Endodermal cell (in vitro differentiated cells): ENCODE data around the gene ABITRAM. TPM values are rescaled to one million over a fixed set of nuclear protein-coding genes. Genes with fewer than 3 reads are reported as not detected.

Experiments
- DNase-seq: peaks from one replicate; pipeline ENCODE4 v3.0.0-alpha.2; 2017
- H3K27ac ChIP-seq: 2 replicates; pipeline ENCODE4 v1.5.1; 2013; ENCODE audit warnings: mild to moderate bottlenecking, low read depth, low read length, moderate library complexity
- H3K27me3 ChIP-seq: 2 replicates; pipeline ENCODE4 v1.6.1; 2013; ENCODE audit warnings: mild to moderate bottlenecking, low read length, moderate library complexity; ENCODE audit not compliant: insufficient read depth, control insufficient read depth, poor library complexity, severe bottlenecking
- H3K36me3 ChIP-seq: 2 replicates; pipeline ENCODE4 v1.7.0; 2013; ENCODE audit warnings: mild to moderate bottlenecking, low read length, moderate library complexity; ENCODE audit not compliant: control insufficient read depth, insufficient read depth
- H3K4me1 ChIP-seq: one replicate; pipeline ENCODE4 v1.7.0; 2013; ENCODE audit warnings: low read length; ENCODE audit not compliant: control insufficient read depth, insufficient read depth
- H3K4me3 ChIP-seq: 2 replicates; pipeline ENCODE4 v1.5.1; 2013; ENCODE audit warnings: mild to moderate bottlenecking, low read length, moderate library complexity
- H3K9ac ChIP-seq: 2 replicates; pipeline ENCODE4 v1.6.1; 2013; ENCODE audit warnings: mild to moderate bottlenecking, low read length, moderate library complexity; ENCODE audit not compliant: poor library complexity, severe bottlenecking; ENCODE audit errors: extremely low read depth
- H3K9me3 ChIP-seq: 2 replicates; pipeline ENCODE4 v1.6.1; 2013; ENCODE audit warnings: mild to moderate bottlenecking, low read length, moderate library complexity; ENCODE audit not compliant: control insufficient read depth
- H3K27ac Mint-ChIP-seq: 2 replicates; pipeline ENCODE4 v1.8.0; 2020; ENCODE audit warnings: mixed read lengths
- H3K27me3 Mint-ChIP-seq: 2 replicates; pipeline ENCODE4 v1.8.0; 2021; ENCODE audit warnings: mild to moderate bottlenecking, mixed read lengths; ENCODE audit not compliant: insufficient read depth
- H3K36me3 Mint-ChIP-seq: 2 replicates; pipeline ENCODE4 v1.8.0; 2020; ENCODE audit warnings: low read depth, mixed read lengths
- H3K4me1 Mint-ChIP-seq: 2 replicates; pipeline ENCODE4 v1.8.0; 2020; ENCODE audit warnings: mixed read lengths
- H3K4me3 Mint-ChIP-seq: 2 replicates; pipeline ENCODE4 v1.8.0; 2020; ENCODE audit warnings: mild to moderate bottlenecking, moderate library complexity, mixed read lengths
- H3K9me3 Mint-ChIP-seq: 2 replicates; pipeline ENCODE4 v1.8.0; 2020; ENCODE audit warnings: mild to moderate bottlenecking, mixed read lengths
- CTCF ChIP-seq: fragments of 200-600 bp; sonication (generic); conservative IDR thresholded peaks from 2 replicates; pipeline ENCODE4 v1.5.0; 2021; ENCODE audit warnings: antibody characterized with exemption, mild to moderate bottlenecking
- WGBS, 2 experiments: methylation state at CpG; one replicate each; pipeline versions ENCODE4 v1.1.5 to v1.1.7; 2013; ENCODE audit warnings: missing lambda C conversion rate in 2 of 2, mixed read lengths in 1 of 2; ENCODE audit not compliant: insufficient coverage in 1 of 2, insufficient read length in 1 of 2; 5-methylcytosine and 5-hydroxymethylcytosine counted together
- long read RNA-seq, 4 experiments: library from polyadenylated mRNA in 2 of 4; library from RNA in 1 of 4; library from capped mRNA in 1 of 4; stranded (forward) in 3 of 4; unstranded in 1 of 4; transcript quantifications; one replicate each; pipeline ENCODE4 v2.0.0, GENCODE V29; 2020 to 2021; ENCODE audit warnings: inconsistent platforms in 1 of 4
- polyA plus RNA-seq, 2 experiments: library from polyadenylated mRNA; stranded (reverse); fragments of 50-300 nt; gene quantifications; one replicate each; pipeline ENCODE4 v1.2.3, GENCODE V29; 2013
- total RNA-seq, 2 donors: library from RNA; stranded (reverse); fragmentation: NEBNext Ultra II Directional in 1 of 2; extraction: Animal tissue kit (Norgen Biotek cat#: 25700) in 1 of 2; gene quantifications; 2 replicates in 1 of 2; 3 replicates in 1 of 2; pipeline ENCODE4 v1.2.1, GENCODE V29; 2021

Gene ABITRAM
- total RNA-seq, result 10 to 100 TPM; 11.4 to 15.4 TPM
- 21.8 TPM for polyA plus RNA-seq (2013, experiment 1 of 2)
- 18.8 TPM for polyA plus RNA-seq (2013, experiment 2 of 2)
- long read RNA-seq, experiment 1, transcript FAM206A-201 (6 exons, 2,134 nt), result major isoform, 5 of 8 reads
- long read RNA-seq, experiment 1, partial matches to known transcripts, result 0 of 8 reads
- long read RNA-seq, experiment 1, other reads (novel, unspliced or antisense), result 3 of 8 reads
- long read RNA-seq, experiment 2, transcript FAM206A-201 (6 exons, 2,134 nt), result major isoform, 55 of 68 reads
- long read RNA-seq, experiment 2, partial matches to known transcripts, result 2 of 68 reads
- long read RNA-seq, experiment 2, other reads (novel, unspliced or antisense), result 11 of 68 reads
- long read RNA-seq, experiment 3, transcript FAM206A-201 (6 exons, 2,134 nt), result major isoform, 31 of 40 reads
- long read RNA-seq, experiment 3, partial matches to known transcripts, result 1 of 40 reads
- long read RNA-seq, experiment 3, other reads (novel, unspliced or antisense), result 7 of 40 reads
- long read RNA-seq, experiment 4, transcript FAM206A-201 (6 exons, 2,134 nt), result major isoform, 35 of 44 reads
- long read RNA-seq, experiment 4, partial matches to known transcripts, result 0 of 44 reads
- long read RNA-seq, experiment 4, other reads (novel, unspliced or antisense), result 7 of 44 reads

- Histone ChIP-seq H3K4me1 (no peaks in the 10 kb centered on the region), H3K9me3 (no peaks in the 10 kb centered on the region), H3K36me3 (peaks cover 26% of the 10 kb centered on the region), H3K9ac (peak within 1 kb of the TSS; percentile 83), H3K4me3 (peak within 1 kb of the TSS; percentile 95), H3K27me3 (no peaks in the 10 kb centered on the region), H3K27ac (peak within 1 kb of the TSS; percentile 93)
- Mint-ChIP-seq H3K4me1 (peaks cover 10% of the 10 kb centered on the region), H3K27ac (peak within 1 kb of the TSS; percentile 97), H3K4me3 (peak within 1 kb of the TSS; percentile 93), H3K36me3 (peaks cover 16% of the 10 kb centered on the region), H3K27me3 (no peaks in the 10 kb centered on the region), H3K9me3 (no peaks in the 10 kb centered on the region)
- peak; percentile 89 for DNase-seq
- no peak for TF ChIP-seq CTCF
- WGBS, 2 experiments, result 0 to 1% methylated on average over 10 to 47 of the region's 47 CpGs
These were observed at the start of gene ABITRAM for GRCh38 chr9:108934323-108934893. TSS of gene ABITRAM (plus strand) at chr9:108934400. CDS start at chr9:108934487, 87 bp downstream.

GRCh38 chr9:108884701-108885100, 49.5 kb upstream of the ABITRAM start:
- no peak overlapping the region for H3K9ac ChIP-seq

More at GRCh38 chr9:108884701-108885100, 49.5 kb upstream of the ABITRAM start:
- peaks cover 51% of the 10 kb centered on the region for H3K36me3 ChIP-seq
- Mint-ChIP-seq H3K36me3 (peaks cover 28% of the 10 kb centered on the region), H3K9me3 (no peaks in the 10 kb centered on the region), H3K27me3 (no peaks in the 10 kb centered on the region), H3K4me1 (no peaks in the 10 kb centered on the region), H3K4me3 (no peak overlapping the region), H3K27ac (no peak overlapping the region)
- H3K27me3 ChIP-seq, result no peaks in the 10 kb centered on the region
- no peaks in the 10 kb centered on the region for H3K9me3 ChIP-seq
- 100% methylated on average over 1 of the region's 3 CpGs; no CpG with 5 or more reads in 1 of the 2 experiments for WGBS, 2 experiments
- no peaks in the 10 kb centered on the region for H3K4me1 ChIP-seq
- no peak for TF ChIP-seq CTCF
- no peak overlapping the region for H3K27ac ChIP-seq
- no peak for DNase-seq
- no peak overlapping the region for H3K4me3 ChIP-seq
